Heart left ventricle (tissue), 13 donors: ENCODE results near the gene LRRC36.

Source experiments
- POLR2A ChIP-seq, 2 donors: fragments of 450-650 bp; IDR thresholded peaks; one replicate each; pipeline ENCODE4 v1.6.1; 2017; ENCODE audit warnings: antibody characterized with exemption in 2 of 2, mild to moderate bottlenecking in 2 of 2, moderate library complexity in 2 of 2
- TF ChIP-seq, protein P1 (sequence below), 12 donors: fragments of 200-600 bp; sonication (generic) in 4 of 12; IDR thresholded peaks; one replicate each; pipeline versions ENCODE4 v1.5.0 to v1.8.0; 2018 to 2022; ENCODE audit warnings: antibody characterized with exemption in 12 of 12, mild to moderate bottlenecking in 5 of 12
- donor health status: ischemic (EF 13 %, LVEDD 7.1; RV severe dilation, severe dysfunction).
- donor health status: DM: no; HTN: yes; CAD: no.
- donor health status: DM: no; HTN: no; CAD: no.
- donor health status: ischemic (EF 25% LVEDD 6.9; RV normal size, moderate dysfunction).
- donor health status: ischemic (EF 25% LVEDD 5.7; RV mildly dilated, moderate dysfunction).
- donor health status: ischemic (EF 35%, LVEDD 5.7; RV mildly dilated, moderate dysfunction).
- donor health status: nonischemic (EF 11% LVEDD 7.7; RV severe dilation, severe dysfunction).
- donor health status: DM: yes; HTN: yes; CAD: no.
- donor health status: PGD.
- donor health status: ischemic (EF 29% LVEDD 5.4; RV normal size, mild dysfunction).
- donor health status: nonischemic (EF 23%, LVEDD 6.1; RV moderate dilation, normal function).

GRCh38 chr16:67327743-67328142 is 1.1 kb downstream of the LRRC36 start:
- TF ChIP-seq, protein P1, sequence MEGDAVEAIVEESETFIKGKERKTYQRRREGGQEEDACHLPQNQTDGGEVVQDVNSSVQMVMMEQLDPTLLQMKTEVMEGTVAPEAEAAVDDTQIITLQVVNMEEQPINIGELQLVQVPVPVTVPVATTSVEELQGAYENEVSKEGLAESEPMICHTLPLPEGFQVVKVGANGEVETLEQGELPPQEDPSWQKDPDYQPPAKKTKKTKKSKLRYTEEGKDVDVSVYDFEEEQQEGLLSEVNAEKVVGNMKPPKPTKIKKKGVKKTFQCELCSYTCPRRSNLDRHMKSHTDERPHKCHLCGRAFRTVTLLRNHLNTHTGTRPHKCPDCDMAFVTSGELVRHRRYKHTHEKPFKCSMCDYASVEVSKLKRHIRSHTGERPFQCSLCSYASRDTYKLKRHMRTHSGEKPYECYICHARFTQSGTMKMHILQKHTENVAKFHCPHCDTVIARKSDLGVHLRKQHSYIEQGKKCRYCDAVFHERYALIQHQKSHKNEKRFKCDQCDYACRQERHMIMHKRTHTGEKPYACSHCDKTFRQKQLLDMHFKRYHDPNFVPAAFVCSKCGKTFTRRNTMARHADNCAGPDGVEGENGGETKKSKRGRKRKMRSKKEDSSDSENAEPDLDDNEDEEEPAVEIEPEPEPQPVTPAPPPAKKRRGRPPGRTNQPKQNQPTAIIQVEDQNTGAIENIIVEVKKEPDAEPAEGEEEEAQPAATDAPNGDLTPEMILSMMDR (IDR thresholded peaks at IDR 0.05), result no peak
- no peak for TF ChIP-seq POLR2A (IDR thresholded peaks at IDR 0.05)
